SH-SY5Y (cell line): Measurements from ENCODE around the gene MAP3K12.
A peak's percentile ranks its signal among the peaks of the same experiment; 100 is the strongest.

Source experiments
- GATA2 ChIP-seq: IDR thresholded peaks from 2 replicates; pipeline ENCODE4 v1.6.1; 2011; ENCODE audit warnings: mild to moderate bottlenecking, low read depth, low read length
- GATA3 ChIP-seq: IDR thresholded peaks from 2 replicates; pipeline ENCODE4 v1.6.1; 2011; ENCODE audit warnings: low read depth, mild to moderate bottlenecking, low read length, moderate library complexity

Gene MAP3K12, protein sequence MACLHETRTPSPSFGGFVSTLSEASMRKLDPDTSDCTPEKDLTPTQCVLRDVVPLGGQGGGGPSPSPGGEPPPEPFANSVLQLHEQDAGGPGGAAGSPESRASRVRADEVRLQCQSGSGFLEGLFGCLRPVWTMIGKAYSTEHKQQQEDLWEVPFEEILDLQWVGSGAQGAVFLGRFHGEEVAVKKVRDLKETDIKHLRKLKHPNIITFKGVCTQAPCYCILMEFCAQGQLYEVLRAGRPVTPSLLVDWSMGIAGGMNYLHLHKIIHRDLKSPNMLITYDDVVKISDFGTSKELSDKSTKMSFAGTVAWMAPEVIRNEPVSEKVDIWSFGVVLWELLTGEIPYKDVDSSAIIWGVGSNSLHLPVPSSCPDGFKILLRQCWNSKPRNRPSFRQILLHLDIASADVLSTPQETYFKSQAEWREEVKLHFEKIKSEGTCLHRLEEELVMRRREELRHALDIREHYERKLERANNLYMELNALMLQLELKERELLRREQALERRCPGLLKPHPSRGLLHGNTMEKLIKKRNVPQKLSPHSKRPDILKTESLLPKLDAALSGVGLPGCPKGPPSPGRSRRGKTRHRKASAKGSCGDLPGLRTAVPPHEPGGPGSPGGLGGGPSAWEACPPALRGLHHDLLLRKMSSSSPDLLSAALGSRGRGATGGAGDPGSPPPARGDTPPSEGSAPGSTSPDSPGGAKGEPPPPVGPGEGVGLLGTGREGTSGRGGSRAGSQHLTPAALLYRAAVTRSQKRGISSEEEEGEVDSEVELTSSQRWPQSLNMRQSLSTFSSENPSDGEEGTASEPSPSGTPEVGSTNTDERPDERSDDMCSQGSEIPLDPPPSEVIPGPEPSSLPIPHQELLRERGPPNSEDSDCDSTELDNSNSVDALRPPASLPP

DNA sequence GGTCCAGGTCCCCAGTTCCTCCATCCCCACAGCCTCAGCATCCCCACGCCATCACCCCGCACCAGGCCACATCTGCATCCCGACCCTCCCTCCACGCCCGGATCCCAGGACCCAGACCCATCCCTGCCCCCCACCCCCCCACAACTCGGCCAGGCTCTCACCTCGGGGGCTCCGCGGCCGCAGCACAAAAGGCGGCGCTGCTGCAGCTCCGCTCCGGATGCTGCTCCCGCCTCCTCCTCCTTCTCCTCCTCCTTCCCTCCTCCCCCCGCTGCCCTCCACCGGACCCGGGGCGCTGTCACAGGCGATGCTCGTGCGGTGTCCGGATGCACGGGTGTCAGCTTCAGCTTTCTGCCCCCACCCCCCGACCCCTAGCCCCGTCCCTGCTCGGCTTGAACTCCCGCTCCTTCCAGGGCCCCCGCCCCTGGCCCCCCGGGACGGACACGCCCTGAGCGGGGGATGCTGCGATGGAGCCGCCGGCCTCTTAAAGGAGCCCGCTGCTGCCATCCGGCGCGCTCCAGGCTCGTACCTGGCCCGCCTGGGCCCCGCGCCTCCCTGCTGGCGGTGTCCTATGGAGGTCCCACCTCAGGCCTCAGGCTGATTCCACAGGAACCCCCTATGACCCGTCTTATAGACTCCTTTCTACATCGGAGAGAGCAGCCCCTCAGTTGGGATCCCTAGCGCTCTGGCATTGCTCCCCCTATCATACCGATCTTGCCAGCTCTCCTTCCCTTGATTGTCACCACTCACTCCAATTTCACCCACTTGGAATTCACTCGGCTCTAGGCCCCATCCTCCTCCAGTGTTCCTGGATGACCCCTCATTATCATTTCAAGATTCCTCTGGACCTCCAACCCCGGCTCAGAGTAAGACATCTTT lies at the start of gene MAP3K12:
Gene MAP3K12 (minus strand): TSS at position 193 of the 876 bp plus-strand sequence. CDS start 12,067 bp downstream, outside the sequence.
- TF ChIP-seq GATA3: no peak
- peak; percentile 56 for TF ChIP-seq GATA2

DNA sequence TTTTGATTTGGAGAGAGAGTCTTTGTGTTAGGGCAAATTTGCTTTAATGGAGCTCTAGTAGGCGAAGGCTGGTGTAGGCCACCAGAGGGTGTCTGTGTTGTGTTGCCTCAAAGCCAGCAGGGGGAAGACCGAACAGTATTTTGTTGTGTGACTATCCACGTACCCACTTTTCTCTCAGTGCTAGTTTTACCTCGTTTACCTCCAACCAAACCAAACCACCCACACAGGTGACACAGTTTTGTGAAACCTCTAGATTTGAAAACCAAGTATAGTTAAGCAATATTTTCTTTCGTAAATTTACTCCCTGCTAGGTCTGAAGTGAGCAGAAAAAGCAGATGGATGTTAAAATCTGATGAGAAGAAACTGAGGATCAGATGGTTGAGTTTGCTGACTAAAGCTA lies 44.3 kb upstream of the MAP3K12 start:
- TF ChIP-seq GATA3 (no peak), GATA2 (no peak)

DNA sequence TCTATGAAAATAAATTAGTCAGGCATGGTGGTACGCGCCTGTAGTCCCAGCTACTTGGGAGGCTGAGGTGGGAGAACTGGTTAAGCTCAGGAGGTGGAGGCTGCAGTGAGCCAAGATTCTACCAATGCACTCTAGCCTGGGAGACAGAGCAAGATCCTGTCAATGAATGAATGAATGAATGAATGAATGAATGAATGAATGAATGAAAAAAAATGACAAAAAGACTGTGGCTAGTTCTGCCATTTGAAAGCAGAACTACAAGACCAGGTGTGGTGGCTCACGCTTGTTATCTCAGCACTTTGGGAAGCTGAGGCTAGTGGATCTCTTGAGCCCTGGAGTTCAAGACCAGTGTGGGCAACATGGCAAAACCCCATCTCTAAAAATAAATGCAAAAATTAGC lies 40.3 kb upstream of the MAP3K12 start:
- no peak for TF ChIP-seq GATA3
- TF ChIP-seq GATA2: no peak

DNA sequence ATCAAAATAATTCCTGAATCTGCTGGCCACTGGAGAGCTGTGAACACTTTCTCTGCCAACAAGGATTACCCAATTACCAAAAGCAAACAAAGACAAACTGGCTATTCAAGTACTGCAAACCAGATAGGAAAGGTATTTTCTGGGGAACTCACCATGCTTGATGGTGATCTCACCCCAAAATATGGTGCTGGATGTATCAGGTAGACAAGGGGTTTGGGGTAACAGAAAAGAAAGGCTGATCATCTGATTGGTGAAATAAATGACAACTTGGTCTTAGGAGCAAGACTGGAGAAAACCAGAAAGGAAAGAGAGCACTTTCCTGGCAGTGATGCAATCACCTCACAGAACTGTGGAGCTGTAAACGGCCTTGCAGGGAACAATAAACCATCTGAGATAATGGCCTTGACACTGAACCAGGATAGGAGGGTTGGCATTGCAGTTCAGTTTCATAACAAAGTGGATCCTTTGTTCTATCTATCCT lies 39.0 kb upstream of the MAP3K12 start:
- TF ChIP-seq GATA3: no peak
- no peak for TF ChIP-seq GATA2

DNA sequence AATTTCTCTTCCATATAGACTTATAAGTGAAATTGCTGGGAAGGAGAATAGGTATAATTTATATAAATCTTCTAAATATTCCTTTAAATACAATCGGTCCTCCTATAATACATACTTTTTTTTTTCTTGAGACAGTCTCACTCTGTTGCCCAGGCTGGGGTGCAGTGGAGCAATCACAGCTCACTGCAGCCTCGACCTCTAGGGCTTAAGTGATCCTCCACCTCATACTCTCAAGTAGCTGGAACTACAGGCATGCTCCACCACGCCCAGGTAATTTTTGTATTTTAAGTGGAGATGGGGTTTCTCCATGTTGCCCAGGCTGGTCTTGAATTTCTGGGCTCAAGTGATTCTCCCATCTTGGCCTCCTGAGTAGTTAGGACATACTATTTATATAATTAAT lies 37.7 kb upstream of the MAP3K12 start:
- TF ChIP-seq GATA3: no peak
- TF ChIP-seq GATA2: no peak

DNA sequence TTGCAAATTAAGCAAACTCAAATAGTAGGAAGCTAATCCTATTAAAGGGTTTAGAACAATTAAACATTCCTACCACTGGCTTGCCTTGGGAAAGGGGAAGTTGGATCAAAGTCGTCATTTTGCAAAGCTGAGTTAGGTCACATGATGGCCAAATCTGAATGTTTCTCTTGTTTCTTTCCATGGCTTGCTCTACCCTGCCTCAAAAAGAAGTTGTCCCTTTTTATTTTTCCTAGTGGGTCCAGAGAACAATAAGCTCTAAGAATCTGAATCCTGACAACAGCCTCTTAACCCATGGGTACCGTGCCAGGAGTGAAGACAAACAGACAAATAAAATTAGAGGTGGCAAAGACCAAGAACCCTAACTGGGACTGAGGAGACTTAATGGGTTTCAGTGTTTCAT lies 34.2 kb upstream of the MAP3K12 start:
- TF ChIP-seq GATA3 (no peak), GATA2 (no peak)

DNA sequence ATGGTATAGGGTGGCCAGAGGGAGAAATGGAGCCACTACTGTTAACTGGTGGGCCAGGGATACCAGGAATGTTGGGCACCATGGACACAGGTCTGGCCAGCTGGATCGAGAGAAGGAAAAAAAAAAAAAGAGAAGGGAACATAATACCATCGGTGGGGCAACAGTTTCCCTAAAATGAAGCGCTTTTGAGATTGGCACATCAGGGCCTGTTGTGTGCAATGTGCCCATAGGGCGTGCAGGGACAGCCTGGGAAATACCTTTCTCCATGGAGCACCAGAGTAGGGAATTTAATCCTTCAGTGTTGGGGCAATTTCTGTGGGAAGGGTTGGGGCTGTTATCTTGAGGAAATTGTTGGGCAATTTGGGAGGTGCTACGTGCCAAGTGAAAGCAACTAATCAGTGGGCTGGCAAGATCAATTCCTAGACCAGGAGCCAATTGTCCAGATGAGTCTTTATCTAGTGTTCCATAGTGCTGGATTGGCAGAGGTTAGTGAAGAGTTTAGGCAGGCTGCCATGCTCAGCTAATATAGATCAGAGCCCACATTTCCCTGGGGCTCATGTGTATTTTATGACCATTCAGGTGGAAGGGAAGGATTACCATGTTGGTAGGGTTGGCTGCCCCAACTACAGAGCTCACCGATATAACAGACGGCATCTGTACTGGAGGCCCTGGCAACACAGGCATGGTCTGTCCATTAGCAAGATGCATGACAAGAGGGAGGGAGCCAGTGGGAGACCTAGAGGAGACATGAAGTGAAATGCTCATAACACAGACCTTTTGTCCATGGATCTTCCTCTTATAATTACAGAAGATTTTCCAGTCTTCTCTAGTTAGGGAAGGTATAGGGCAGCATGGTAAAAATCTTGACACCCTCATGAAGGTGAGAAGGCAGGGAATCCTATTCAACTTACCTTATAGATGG lies 33.5 kb upstream of the MAP3K12 start:
- no peak for TF ChIP-seq GATA2

DNA sequence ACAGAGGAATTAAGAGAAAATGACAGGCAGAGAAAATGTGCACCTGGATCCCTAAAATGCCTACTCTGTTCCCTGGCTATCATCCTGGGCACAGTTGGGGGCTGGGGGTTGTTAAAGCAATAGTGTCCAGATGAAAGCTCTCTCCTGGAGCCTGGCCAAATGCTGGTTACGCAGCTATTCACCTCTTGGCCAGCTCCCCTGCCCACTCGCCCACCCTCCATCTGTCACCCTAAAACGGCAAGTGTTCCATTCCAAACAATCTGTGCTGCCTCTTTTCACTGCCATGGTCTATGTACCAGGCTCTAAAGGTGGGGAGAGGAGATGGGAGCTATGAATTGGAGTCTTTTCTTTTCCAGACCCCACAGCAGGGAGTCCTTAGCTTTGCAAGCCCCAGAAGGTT lies 32.8 kb upstream of the MAP3K12 start:
- no peak for TF ChIP-seq GATA2
- no peak for TF ChIP-seq GATA3

DNA sequence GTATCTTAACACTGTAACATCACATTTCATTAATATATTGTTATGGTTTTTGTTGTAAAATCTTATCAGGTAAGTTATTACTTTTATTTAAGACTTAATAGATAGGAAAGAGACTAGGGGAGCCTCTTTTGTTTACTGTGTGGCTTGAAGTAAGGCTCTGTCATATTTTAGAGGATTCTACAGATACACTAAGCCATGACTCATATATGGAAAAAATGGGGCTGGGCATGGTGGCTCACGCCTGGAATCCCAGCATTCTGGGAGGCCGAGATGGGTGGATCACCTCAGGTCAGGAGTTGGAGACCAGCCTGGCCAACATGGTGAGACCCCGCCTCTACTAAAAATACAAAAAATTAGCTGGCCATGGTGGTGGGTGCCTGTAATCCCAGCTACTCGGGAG lies 31.7 kb upstream of the MAP3K12 start:
- TF ChIP-seq GATA3 (no peak), GATA2 (no peak)

DNA sequence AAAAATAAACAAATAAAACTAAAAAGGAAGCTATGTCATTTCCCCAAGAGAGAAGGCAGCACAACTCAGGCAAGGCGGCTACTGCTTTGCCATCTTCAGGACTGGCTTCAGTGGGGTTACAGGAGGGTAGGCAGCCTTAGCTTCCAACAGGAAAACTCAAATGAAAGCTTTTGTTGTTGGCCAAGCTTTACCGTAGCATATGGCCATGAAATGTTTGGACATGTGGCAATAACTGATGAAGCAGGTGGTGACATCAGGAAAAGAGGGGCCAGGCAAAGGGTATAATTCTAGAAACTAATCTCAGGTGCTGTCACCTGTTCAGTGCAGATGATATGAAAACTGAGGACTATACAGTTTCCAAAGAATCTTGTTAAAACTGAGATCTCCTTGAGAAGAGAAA lies 30.8 kb upstream of the MAP3K12 start:
- no peak for TF ChIP-seq GATA2
- no peak for TF ChIP-seq GATA3

DNA sequence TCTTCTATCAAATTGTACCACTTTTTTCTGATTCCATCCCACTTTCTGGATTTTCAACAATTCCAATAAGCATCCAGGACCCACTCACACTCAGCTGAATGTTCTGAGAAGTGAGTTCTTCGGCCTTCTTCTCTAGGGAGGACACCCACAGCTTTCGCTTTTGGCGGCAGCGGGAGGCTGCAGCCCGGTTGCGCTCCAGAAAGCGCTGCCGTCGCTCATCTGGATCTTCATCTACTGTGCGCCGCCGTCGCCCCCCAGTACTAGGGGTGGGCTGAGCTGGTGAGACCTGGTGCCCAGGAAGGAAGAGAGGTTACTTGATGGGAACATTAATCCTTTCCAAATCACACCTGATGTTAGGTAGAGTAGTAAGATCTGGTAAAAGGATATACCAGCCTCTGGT lies 25.2 kb upstream of the MAP3K12 start:
- TF ChIP-seq GATA2: no peak
- TF ChIP-seq GATA3: no peak

DNA sequence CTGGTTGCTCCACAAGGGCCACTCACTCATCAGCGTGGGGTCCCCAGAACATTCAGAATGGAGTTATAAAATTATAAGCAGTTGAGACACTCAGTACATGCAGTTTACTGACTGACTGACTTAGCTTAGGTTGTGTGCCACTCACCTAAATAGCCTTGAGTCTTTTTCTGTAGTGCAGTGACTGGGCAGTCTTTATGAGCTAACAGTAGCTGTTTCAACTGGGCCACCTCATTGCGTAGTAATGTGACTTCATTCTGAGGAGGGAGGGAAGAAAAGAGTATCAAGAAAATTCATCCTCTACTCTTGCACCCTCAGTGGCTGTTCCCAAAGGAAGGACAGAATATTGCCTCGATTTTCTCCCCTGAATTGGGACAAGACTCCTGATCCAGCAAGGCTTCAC lies 23.9 kb upstream of the MAP3K12 start:
- TF ChIP-seq GATA3 (no peak), GATA2 (no peak)

DNA sequence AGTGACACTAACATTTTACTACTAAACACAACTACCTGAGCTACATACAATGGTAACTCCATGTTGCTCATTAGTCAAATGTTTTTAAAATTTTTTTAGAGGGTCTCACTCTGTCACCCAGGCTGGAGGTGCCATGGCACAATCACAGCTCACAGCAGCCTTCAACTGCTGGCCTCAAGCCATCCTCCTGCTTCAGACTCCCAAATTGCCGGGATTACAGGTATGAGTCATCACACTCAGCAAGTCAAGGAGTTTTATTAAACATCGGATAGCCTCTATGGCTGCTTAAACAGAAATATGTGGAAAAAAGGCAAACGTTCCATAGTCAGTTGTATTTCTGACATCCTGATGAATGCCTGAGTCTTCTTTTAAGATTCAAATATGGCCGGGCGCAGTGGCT lies 19.1 kb upstream of the MAP3K12 start:
- no peak for TF ChIP-seq GATA2
- TF ChIP-seq GATA3: no peak
